Stimulated activated CD8-positive, alpha-beta memory T cell treated with anti-CD3 and anti-CD28 coated beads, Interleukin-12 subunit alpha, Interleukin-12 subunit beta, amount 100 ng/mL, for 24 hours (primary cell): ENCODE results near the gene ZNF3.
"Not testable (repeated sequence)": the region's sequence is repeated elsewhere in the genome, so short reads cannot be mapped to it uniquely, and the experiment has no call there.

Experiments used
- DNase-seq: peaks from one replicate; pipeline ENCODE4 v3.0.0-alpha.2; 2020; ENCODE audit errors: extremely low read depth

The ZNF3 gene

GRCh38 chr7:100081535-100082102 lies at the start of gene ZNF3:
TSS of gene ZNF3 (minus strand) at chr7:100081723. CDS start at chr7:100077357, 4,366 bp downstream.
- DNase-seq: peak; percentile 92

GRCh38 chr7:100130608-100131453 lies 49.3 kb upstream of the ZNF3 start:
- peak; percentile 41 for DNase-seq

GRCh38 chr7:100130220-100130607 lies 48.7 kb upstream of the ZNF3 start:
- not testable (repeated sequence) for DNase-seq

DNA sequence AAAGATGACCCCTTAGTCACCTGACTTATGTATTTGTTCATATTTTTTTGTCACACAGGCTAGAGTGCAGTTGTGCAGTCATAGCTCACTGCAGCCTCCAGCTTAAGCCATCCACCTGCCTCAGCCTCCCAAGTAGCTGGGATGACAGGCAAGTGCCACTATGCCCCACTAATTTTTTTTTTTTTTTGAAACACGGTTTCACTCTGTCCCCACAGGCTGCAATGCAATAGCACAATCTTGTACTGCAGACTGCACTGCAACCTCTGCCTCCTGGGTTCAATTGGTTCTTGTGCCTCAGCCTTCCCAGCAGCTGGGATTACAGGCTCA lies 47.1 kb upstream of the ZNF3 start:
- DNase-seq: no peak

DNA sequence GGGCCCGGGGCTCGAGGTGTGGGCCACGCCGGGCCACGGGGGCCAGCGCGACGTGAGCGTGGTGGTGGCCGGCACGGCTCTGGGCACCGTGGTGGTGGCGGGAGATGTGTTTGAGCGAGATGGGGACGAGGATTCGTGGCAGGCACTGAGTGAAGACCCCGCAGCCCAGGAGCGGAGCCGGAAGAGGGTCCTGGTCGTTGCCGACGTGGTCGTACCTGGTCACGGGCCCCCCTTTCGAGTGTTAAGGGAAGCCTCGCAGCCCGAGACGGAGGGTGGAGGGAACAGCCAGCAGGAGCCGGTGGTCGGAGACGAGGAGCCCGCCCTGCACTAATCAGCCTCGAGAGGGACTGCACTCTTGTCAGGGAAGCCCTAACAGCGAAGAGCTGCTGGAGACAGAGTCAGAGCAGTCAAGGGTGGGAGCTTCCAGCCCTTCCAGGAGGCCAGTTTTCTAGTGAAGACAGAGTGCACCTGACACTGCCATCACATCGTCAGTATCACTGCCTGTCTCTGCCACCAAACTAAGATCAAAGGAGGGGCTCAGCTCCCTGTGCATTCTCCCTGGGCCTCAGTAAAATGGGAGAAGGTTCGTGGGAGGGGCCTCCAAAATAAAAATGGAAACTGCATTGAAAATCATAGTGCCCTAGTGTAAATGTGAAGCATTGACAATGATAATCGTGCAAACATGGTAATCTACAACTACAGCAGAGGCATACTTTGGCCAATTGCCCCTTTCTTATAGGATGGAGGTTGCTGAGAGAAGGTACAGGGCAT lies 46.5 kb upstream of the ZNF3 start:
- no peak for DNase-seq

GRCh38 chr7:100126931-100127865 lies 45.7 kb upstream of the ZNF3 start, which contains the start of gene MBLAC1:
TSS of gene MBLAC1 (plus strand) at chr7:100126967. CDS start at chr7:100127396, 429 bp downstream.
- peak; percentile 73 for DNase-seq

- DNase-seq: no peak
These were observed 44.9 kb upstream of the ZNF3 start for GRCh38 chr7:100126239-100126930.

DNA sequence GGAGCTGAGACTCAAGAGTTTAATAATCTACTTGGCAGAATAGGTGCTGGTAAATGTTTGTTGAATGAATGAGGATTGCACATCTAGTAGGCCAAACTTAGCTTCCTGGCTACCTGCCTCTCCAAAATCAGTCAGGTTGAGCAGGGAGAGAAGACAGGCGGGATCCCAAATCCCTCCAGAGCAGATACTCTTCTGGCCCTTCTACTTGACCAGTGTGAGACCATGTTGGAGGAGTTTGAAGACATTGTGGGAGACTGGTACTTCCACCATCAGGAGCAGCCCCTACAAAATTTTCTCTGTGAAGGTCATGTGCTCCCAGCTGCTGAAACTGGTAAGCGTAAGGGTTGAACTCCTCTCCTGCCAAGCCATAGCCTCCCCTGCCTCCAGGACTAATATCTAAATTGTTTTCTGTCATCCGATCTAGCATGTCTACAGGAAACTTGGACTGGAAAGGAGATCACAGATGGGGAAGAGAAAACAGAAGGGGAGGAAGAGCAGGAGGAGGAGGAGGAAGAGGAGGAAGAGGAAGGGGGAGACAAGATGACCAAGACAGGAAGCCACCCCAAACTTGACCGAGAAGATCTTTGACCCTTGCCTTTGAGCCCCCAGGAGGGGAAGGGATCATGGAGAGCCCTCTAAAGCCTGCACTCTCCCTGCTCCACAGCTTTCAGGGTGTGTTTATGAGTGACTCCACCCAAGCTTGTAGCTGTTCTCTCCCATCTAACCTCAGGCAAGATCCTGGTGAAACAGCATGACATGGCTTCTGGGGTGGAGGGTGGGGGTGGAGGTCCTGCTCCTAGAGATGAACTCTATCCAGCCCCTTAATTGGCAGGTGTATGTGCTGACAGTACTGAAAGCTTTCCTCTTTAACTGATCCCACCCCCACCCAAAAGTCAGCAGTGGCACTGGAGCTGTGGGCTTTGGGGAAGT lies 43.0 kb upstream of the ZNF3 start:
- DNase-seq: no peak

DNA sequence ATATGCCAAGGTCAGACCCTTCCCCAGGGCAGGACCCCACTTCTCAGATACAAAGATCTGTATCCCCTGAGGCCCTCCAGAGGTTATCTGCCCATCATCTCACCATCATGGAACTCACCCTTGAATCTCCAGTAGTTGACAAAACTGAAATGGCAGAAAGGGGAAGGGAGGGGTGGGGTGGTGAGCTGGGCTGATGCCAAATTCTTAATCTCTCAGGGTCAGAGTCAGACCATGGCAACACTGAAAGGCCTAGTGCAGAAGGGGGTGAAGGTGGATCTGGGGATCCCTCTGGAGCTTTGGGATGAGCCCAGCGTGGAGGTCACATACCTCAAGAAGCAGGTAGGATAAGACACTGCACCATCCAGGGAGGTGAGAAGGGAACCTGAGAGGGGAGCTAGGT lies 41.0 kb upstream of the ZNF3 start:
- DNase-seq: no peak

DNA sequence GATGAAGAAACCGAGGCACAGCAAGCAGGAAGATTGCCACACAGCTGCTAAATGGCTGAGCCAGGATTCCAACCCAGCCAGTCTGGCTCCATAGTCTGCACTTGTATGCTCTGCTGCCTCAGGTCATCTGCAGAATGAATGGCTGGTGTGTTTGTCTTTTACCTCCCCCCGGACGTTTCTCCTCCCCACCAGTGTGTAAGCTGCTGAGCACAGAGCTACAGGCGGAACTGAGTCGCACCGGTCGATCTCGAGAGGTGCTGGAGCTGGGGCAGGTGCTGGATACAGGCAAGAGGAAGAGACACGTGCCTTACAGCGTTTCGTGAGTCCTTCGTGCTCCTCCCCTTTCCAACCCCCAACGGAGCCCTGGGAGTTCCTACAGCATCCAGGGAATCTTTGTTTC lies 40.5 kb upstream of the ZNF3 start:
- no peak for DNase-seq

GRCh38 chr7:100120733-100121036 lies 39.2 kb upstream of the ZNF3 start:
- DNase-seq: no peak

DNA sequence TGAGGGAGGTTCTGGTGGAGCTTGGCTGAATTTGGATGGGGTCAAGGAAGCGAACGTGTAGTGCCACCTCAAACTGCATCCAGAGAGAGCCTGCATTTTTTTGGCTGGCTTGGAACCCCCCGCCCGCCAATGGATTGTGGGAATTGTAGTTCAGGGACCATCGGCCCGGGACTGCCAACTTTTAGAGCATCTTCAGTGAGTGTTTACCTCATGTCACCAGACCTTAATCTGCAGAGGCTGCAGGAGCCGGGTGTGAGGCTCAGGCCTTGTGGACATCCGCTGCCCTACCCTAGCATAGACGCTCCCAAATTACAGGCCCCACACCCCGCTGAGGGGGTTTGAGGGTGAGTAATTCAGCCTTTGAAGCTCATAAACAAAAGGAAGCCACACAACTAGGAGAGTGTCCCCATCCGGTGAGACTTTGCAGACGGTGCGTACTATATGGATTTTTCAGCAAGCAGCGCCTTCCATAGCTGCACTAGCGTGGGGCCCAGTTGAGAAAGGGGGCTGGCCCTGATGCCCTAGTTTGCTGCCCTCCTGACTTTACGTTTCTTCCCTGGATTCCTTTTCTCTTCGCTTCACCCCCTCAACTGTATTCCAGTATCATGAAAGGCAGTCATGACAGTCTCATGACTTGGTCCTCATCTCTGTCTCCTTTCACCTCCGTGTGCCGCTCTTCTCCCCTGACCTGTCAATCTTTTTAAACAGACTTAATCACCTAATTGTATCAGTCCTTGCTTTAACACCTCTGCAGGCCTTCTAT lies 38.6 kb upstream of the ZNF3 start:
- DNase-seq: peak; percentile 36

DNA sequence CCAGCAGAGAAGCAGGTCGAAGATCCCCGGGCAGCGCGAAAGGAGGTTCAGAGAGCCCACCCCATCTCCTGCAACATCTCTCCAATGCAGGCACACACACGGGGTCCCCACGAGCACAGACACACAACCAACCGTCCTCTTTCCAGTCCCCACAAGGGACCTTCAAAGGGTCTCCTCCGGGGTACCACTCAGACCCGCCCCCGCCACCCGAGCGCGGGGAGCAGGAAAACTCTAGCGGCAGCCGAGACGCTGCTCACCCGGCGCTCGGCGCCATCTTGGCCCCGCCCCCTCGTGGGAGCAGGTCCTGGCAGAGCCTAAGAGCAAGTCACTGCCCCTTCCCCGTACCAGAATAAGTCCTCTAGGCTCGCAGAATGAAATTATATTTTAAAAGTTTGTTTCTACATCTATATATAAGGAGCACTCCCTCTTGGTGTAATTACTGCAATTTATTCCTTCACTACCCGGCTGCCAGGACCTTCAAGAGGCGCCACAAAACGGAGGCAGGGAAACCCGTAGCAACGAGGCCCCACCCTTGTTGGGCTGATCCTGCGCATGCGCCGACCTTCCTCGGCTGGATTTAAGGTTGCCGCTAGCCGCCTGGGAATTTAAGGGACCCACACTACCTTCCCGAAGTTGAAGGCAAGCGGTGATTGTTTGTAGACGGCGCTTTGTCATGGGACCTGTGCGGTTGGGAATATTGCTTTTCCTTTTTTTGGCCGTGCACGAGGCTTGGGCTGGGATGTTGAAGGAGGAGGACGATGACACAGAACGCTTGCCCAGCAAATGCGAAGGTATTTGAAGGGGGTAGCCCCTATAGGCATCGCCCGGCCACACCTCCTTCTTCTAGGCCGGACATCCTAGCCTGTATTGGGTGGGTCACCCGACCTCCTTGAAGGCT lies 37.8 kb upstream of the ZNF3 start, which contains the start of the genes CNPY4 and TAF6:
TSS of gene CNPY4 (plus strand) at position 563 of the 898 bp plus-strand sequence. CDS start at position 674, 111 bp downstream.
TSS of gene TAF6 (minus strand) at position 287 of the 898 bp plus-strand sequence. CDS start 5,149 bp downstream, outside the sequence.
- peak; percentile 89 for DNase-seq

GRCh38 chr7:100118388-100119071 lies 37.0 kb upstream of the ZNF3 start:
- DNase-seq: no peak

DNA sequence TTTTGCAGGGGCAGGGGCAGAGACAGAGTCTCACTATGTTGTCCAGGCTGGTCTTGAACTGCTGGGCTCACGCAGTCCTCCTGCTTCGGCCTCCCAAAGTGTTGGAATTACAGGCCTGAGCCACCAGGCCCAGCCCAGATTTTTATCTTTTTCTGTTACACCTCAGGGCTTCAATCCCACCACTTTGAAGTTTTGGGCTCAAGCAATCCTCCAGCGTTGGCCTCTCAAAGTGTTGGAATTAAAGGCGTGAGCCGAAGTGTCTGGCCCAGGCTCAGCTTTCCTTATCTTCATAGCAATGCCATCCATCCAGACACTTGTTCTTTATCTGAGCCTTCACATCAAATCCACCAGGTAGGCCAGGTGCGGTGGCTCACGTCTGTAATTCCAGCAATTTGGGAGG lies 33.5 kb upstream of the ZNF3 start:
- DNase-seq: no peak

DNA sequence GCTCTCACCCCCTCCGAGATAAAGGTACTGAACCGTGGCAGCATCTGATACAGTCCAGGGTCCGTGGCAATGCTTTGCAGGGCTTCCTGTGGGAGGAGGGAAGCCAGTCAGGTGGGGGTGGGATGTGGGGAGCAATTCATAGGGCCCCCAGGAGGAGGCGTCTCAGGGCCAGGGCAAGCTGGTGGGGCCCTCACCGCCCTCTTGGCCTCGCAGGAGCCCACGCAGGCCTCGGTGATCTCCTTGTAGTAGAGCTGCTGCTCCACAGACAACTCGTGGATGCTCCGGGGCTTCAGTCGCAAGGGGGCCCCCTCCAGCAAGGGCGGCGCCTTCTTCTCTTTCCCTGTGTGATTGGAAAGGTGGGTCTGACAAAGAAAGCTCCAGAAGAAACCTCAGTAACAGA lies 30.4 kb upstream of the ZNF3 start:
- DNase-seq: no peak

- DNase-seq: no peak
These were observed 29.6 kb upstream of the ZNF3 start for GRCh38 chr7:100111156-100111555.
